Lung (tissue), 12 donors: ENCODE measurements around the gene TMEM141. TPM values are rescaled to one million over a fixed set of nuclear protein-coding genes. Genes with fewer than 3 reads are reported as not detected.
"Not testable (repeated sequence)": the region's sequence is repeated elsewhere in the genome, so short reads cannot be mapped to it uniquely, and the experiment has no call there.

Experiments used
- ATAC-seq: fragments of 200-7000 bp; cut with Tn5 transposase; one replicate; pipeline ENCODE4 v1.9.1; 2020; ENCODE audit warnings: moderate number of reproducible peaks; ENCODE audit not compliant: insufficient read depth, low FRiP score
- DNase-seq, 3 donors: peaks; one replicate each; pipeline ENCODE4 v3.0.0-alpha.2; 2013 to 2017
- H3K27ac ChIP-seq, 2 donors: one replicate each; pipeline ENCODE4 v1.5.1; 2013; ENCODE audit warnings: mild to moderate bottlenecking in 2 of 2, moderate library complexity in 2 of 2, control low read depth in 1 of 2, inconsistent platforms in 1 of 2, low read depth in 1 of 2, low read length in 1 of 2
- H3K27me3 ChIP-seq, 3 donors: one replicate each; pipeline ENCODE4 v1.5.1; 2013; ENCODE audit warnings: low read length in 2 of 3; ENCODE audit not compliant: control insufficient read depth in 3 of 3, insufficient read depth in 3 of 3
- H3K36me3 ChIP-seq, 4 donors: one replicate each; pipeline ENCODE4 v1.5.1; 2013; ENCODE audit warnings: low read length in 4 of 4, mild to moderate bottlenecking in 1 of 4, moderate library complexity in 1 of 4; ENCODE audit not compliant: control insufficient read depth in 4 of 4, insufficient read depth in 4 of 4
- H3K4me1 ChIP-seq, 5 donors: one replicate each; pipeline ENCODE4 v1.5.1; 2013; ENCODE audit warnings: low read length in 5 of 5, mild to moderate bottlenecking in 2 of 5, moderate library complexity in 1 of 5; ENCODE audit not compliant: control insufficient read depth in 5 of 5, insufficient read depth in 5 of 5
- H3K4me3 ChIP-seq: one replicate; pipeline ENCODE4 v1.5.1; 2013; ENCODE audit warnings: mild to moderate bottlenecking, control low read depth, moderate library complexity
- H3K9ac ChIP-seq, 2 donors: one replicate each; pipeline ENCODE4 v1.5.1; 2013; ENCODE audit warnings: low read length in 2 of 2, control low read depth in 1 of 2; ENCODE audit not compliant: insufficient read depth in 1 of 2
- H3K9me3 ChIP-seq, 4 donors: one replicate each; pipeline ENCODE4 v1.5.1; 2013; ENCODE audit warnings: low read length in 3 of 4, mild to moderate bottlenecking in 1 of 4, moderate library complexity in 1 of 4; ENCODE audit not compliant: control insufficient read depth in 4 of 4, insufficient read depth in 3 of 4
- CTCF ChIP-seq: IDR thresholded peaks from 2 replicates; pipeline ENCODE4 v1.5.1; 2012; ENCODE audit warnings: mild to moderate bottlenecking; ENCODE audit errors: control extremely low read depth, extremely low read depth
- WGBS, 2 donors: extraction: QIAGEN DNeasy Blood & Tissue Kit; methylation state at CpG; one replicate each; pipeline ENCODE4 v1.1.7; 2013; 5-methylcytosine and 5-hydroxymethylcytosine counted together
- polyA plus RNA-seq, 2 donors: library from polyadenylated mRNA; stranded (reverse); fragments of 200-250 nt; gene quantifications; one replicate each; pipeline ENCODE4 v1.2.1, GENCODE V29; 2013
- total RNA-seq, 2 donors: library from RNA; depleted of rRNA in 1 of 2; stranded (reverse); fragments of >200 nt in 1 of 2; gene quantifications; one replicate each; pipeline ENCODE4 v1.2.1, GENCODE V29; 2014 to 2021
- donor health status: control.
- donor health status: control.
- donor health status: Bipolar disorder and iron deficiency.
- donor health status: healthy.
- donor health status: DM: yes; HTN: yes; CAD: no.

TMEM141 gene
- total and polyA plus RNA-seq, 4 donors: 56.5 to 177 (median 113) TPM

DNA sequence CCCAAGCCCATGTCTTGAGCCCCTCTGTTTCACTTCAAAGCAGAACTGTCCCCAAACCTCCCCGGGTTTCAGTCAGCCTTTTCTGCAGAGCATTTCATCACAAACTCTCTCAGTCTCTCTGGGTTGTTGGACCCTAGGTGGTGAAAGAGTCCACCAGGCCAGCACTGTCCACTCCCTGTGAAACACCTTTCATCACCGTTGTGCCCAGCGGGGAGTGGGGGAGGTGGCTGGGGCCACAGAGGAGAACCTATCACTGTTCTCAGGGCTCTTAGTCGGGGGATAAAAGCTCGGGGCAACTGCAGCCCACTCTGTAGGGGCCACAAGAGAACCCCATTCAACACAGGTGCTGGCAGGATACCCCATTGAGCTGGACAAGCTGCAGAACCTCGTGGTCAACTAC lies 11.2 kb downstream of the TMEM141 start:
- 81 to 86% methylated on average over 6 of the region's 6 CpGs for WGBS, 2 donors

DNA sequence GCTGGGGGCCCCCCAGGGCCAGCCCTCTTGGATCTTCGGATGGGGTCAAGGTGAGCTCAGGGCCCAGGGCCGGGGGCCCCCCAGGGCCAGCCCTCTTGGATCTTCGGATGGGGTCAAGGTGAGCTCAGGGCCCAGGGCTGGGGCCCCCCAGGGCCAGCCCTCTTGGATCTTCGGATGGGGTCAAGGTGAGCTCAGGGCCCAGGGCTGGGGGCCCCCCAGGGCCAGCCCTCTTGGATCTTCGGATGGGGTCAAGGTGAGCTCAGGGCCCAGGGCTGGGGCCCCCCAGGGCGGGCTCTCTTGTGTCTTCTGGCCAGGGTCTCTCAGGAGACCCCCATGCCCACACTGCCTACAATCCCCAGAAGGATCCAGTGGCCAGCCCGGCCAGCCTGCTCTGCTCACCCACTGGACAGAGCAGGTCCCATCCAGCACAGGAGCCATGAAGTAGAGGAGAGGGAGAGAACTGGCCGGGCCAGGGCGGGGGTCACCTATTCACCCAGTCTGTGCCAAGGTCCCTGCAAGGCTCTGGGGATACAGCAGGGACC lies 11.9 kb downstream of the TMEM141 start:
- H3K4me3 ChIP-seq, DNase-seq, H3K36me3 ChIP-seq, H3K9me3 ChIP-seq, H3K9ac ChIP-seq, H3K27ac ChIP-seq, ATAC-seq: not testable (repeated sequence)
- Histone ChIP-seq H3K27me3 (peaks cover 0 to 21% (median 5%) of the 10 kb centered on the region in 3 donors), H3K4me1 (peaks cover 0 to 26% (median 9%) of the 10 kb centered on the region in 5 donors)
- 91 to 98% methylated on average over 7 to 8 of the region's 9 CpGs for WGBS, 2 donors

More for the DNA sequence above, 11.2 kb downstream of the TMEM141 start:
- no peak overlapping the region for H3K4me3 ChIP-seq
- peaks cover 0 to 3% (median 0%) of the 10 kb centered on the region in 4 donors for H3K36me3 ChIP-seq
- H3K9me3 ChIP-seq: no peaks in the 10 kb centered on the region
- peaks cover 0 to 26% (median 9%) of the 10 kb centered on the region in 5 donors for H3K4me1 ChIP-seq
- ATAC-seq: no peak
- no peak for DNase-seq
- peaks cover 0 to 21% (median 5%) of the 10 kb centered on the region in 3 donors for H3K27me3 ChIP-seq
- H3K9ac ChIP-seq: no peak overlapping the region
- TF ChIP-seq CTCF: no peak
- no peak overlapping the region for H3K27ac ChIP-seq

DNA sequence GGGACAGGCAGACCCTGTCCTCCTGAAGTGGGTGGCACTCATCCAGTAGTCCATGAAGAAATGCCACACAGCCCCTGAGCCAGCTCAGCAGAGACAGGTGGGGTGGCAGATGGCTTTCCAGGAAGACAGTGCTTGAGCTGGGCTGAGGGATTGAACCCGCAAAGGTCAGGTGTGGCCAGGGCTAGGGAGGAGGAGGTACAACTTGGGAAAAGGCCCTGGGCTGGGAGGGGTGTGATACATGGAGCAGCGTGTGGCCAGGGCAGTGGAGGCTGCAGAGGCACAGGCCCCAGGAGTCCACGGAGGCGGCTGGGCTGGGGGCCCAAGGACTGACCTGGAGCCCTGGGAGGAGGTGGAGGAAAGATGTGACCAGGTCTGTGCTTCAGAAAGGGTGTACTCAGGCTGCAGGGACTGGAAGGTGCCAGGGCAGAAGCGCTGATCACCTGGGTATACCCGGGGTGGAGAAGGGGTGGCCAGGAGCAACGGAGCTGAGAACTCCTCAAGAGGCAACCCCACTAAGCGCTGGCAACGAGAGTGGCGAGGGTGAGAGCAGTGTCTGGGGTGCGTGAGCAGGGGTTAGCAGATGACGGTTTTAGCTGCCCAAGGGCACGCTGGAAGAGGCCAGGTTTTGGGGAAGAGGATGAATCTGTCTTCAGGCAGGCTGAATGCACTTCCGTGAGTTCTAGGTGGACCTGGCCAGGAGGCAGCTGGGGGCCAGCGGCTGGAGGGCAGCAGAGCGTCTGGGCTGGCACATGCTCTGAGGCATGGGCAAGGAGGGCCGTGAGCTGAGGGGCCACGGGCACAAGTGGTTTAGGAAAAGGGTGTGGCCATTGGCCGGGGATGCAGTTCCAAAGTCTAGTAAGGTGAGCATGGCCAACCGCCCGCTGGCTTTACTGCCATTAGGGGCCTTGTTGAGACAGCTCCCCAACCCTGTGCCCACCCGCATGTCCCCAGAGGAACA lies 12.7 kb downstream of the TMEM141 start:
- Histone ChIP-seq H3K27me3 (peaks cover 0 to 20% (median 3%) of the 10 kb centered on the region in 3 donors), H3K4me3 (no peak overlapping the region), H3K27ac (no peak overlapping the region), H3K9me3 (no peaks in the 10 kb centered on the region), H3K36me3 (peaks cover 0 to 3% (median 0%) of the 10 kb centered on the region in 4 donors), H3K9ac (no peak overlapping the region), H3K4me1 (peaks cover 0 to 24% (median 9%) of the 10 kb centered on the region in 5 donors)
- TF ChIP-seq CTCF: no peak
- DNase-seq: no peak
- no peak for ATAC-seq
- 93 to 94% methylated on average over 22 of the region's 22 CpGs for WGBS, 2 donors
